ENCODE measurements around the gene MAGEC3.

The MAGEC3 gene

DNA sequence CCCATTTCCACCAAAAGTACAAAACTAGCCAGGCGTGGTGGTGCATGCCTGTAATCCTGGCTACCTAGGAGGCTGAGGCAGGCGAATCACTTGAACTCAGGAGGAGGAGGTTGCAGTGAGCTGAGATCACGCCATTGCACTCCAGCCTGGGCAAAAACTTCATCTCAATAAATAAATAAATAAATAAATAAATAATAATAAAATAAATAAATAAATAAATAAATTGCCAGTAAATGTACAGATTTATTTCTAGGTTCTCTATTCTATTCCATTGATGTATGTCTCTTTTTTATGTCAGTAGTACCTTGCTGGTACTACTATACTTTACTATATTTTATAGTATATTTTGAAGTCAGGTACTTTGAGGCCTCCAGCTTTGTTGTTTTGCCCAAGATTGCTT, 109.2 kb downstream of the MAGEC3 start:
- DNase-seq (ENCODE audit: low read depth in 2 of 2), result no peak

All from stimulated activated CD8-positive, alpha-beta memory T cell treated with anti-CD3 and anti-CD28 coated beads, Interleukin-7, amount 100 ng/mL, for 1 hour (primary cell).